ENCODE data around the gene MDN1.
"Not testable (repeated sequence)": the region's sequence is repeated elsewhere in the genome, so short reads cannot be mapped to it uniquely, and the experiment has no call there.

Gene MDN1, protein sequence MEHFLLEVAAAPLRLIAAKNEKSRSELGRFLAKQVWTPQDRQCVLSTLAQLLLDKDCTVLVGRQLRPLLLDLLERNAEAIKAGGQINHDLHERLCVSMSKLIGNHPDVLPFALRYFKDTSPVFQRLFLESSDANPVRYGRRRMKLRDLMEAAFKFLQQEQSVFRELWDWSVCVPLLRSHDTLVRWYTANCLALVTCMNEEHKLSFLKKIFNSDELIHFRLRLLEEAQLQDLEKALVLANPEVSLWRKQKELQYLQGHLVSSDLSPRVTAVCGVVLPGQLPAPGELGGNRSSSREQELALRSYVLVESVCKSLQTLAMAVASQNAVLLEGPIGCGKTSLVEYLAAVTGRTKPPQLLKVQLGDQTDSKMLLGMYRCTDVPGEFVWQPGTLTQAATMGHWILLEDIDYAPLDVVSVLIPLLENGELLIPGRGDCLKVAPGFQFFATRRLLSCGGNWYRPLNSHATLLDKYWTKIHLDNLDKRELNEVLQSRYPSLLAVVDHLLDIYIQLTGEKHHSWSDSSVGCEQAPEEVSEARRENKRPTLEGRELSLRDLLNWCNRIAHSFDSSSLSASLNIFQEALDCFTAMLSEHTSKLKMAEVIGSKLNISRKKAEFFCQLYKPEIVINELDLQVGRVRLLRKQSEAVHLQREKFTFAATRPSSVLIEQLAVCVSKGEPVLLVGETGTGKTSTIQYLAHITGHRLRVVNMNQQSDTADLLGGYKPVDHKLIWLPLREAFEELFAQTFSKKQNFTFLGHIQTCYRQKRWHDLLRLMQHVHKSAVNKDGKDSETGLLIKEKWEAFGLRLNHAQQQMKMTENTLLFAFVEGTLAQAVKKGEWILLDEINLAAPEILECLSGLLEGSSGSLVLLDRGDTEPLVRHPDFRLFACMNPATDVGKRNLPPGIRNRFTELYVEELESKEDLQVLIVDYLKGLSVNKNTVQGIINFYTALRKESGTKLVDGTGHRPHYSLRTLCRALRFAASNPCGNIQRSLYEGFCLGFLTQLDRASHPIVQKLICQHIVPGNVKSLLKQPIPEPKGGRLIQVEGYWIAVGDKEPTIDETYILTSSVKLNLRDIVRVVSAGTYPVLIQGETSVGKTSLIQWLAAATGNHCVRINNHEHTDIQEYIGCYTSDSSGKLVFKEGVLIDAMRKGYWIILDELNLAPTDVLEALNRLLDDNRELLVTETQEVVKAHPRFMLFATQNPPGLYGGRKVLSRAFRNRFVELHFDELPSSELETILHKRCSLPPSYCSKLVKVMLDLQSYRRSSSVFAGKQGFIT (N-terminal part only)

DNA sequence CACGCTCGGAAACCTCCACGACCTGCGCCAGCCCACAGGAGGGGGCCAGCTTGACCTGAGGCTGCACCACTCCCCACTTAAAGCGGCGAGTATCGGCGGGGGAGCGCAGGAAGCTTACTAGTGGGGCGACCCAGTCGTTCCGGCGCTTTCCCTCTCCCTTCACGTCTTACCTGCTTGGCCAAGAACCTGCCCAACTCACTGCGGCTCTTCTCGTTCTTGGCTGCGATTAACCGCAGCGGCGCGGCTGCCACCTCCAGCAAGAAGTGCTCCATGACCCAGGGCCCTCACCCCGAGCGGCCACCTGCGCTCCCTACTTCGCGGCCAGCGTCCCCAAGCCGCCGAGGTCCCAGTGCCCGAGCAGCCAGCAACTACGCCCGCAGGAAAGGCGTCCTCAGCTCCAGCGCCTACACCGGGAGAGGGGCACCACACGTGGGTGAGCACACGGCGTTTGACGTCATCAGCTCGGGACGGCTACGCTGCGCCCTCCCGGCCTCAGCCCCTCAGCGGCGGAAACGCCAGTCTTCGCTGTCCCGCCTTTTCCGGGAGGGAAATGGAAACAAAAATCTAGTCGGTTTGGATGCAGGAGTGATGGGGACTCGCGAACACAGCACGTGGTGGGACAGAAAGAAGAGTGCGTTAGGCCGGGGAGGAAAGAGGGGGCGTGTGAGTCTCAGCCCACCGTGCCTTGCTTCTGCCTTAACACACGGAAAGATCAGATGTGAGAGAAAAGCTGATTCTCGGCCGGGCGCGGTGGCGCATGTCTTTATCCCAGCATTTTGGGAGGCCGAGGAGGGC is at the start of gene MDN1:
MDN1 (minus strand) TSS at position 459 of the 795 bp plus-strand sequence; CDS start at position 272, 187 bp downstream.
- peak; percentile 41 to 94 (median 83) for DNase-seq

DNA sequence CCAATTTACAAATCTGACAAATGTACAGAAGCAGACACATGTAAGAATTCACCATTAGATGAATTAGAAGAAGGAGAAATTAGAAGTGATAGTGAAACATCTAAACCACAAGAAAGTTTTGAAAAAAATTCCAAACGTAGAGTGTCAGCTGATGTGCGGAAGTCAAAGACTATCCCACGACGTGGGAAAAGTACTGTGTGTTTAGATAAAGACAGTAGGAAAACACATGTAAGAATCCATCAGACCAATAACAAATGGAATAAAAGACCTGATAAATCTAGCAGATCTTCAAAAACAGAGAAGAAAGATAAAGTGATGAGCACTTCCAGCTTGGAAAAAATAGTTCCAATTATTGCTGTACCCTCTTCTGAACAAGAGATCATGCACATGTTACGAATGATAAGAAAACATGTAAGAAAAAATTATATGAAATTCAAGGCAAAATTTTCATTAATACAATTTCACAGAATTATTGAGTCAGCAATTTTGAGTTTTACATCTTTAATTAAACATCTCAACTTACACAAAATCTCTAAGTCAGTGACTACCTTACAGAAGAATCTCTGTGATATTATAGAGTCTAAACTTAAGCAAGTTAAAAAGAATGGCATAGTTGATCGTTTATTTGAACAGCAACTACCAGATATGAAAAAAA is 46.6 kb upstream of the MDN1 start:
- DNase-seq: no peak

DNA sequence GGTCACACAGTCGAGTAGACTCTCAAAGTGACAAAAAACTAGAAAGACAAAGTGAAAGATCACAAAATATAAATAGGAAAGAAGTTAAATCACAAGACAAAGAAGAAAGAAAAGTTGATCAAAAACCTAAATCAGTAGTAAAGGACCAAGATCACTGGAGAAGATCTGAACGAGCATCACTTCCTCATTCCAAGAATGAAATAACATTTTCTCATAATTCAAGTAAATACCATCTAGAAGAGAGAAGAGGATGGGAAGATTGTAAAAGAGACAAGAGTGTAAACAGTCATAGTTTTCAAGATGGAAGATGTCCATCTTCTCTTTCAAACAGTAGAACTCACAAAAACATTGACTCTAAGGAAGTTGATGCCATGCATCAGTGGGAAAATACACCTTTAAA is 43.1 kb upstream of the MDN1 start:
- DNase-seq: no peak

DNA sequence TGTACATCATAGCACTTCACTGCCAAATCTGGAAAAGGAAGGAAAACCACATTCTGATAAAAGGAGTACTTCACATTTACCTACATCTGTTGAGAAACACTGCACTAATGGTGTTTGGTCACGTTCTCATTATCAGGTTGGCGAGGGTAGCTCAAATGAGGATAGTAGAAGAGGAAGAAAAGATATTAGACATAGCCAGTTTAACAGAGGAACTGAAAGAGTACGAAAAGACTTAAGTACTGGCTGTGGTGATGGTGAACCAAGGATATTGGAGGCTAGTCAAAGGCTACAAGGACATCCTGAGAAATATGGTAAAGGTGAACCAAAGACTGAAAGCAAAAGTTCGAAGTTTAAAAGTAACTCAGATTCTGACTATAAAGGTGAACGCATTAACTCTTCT is 42.7 kb upstream of the MDN1 start:
- DNase-seq: no peak

DNA sequence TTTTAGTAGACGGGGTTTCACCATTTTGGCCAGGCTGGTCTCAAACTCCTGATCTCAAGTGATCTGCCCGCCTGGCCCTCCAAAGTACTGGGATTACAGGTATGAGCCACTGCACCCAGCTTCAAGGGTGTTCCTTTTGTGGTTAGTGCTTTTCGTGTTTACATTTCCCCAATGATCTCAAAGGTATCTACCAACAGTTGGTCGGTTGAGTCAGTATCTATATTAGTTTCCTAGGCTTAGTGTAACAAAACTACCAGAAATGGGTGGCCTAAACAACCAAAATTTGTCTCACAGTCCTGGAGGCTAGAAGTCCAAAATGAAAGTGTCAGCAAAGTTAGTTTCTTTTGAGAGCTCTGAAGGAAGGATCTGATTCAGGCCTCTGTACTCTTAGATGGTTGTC is 40.1 kb upstream of the MDN1 start:
- no peak for DNase-seq

DNA sequence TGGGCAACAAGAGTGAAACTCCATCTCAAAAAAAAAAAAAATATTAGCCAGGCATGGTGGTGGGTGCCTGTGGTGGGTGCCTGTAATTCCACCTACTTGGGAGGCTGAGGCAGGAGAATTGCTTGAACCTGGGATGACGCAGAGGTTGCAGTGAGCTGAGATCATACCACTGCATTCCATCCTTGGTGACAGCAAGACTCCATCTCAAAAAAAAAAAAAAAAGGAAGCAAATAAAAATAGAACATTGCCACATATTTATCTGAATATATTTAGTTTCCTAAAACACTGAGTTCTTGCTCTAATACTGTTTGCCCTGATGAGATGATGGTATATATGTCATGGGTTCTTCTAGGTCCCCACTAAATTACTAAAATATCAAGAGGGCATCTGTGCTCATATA is 38.4 kb upstream of the MDN1 start:
- DNase-seq: no peak

DNA sequence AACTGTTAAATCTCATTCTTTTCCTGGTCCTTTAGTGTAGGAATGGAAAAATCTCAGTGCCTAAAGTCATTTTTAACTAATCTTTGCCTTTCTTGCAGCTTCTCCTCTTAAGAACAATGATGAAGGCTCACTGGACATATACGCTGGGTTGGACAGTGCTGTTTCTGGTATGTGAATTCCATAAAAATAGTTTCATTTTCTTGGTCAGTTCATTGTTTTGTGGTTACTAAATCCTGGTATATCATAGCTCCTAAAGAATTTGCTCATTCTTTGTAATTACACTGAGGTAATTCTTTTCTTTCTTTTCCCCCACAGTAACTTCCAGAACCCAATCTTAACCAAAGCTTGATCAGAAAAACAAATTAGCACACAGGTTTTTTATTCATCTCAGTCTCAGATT is 33.5 kb upstream of the MDN1 start:
- DNase-seq: no peak

DNA sequence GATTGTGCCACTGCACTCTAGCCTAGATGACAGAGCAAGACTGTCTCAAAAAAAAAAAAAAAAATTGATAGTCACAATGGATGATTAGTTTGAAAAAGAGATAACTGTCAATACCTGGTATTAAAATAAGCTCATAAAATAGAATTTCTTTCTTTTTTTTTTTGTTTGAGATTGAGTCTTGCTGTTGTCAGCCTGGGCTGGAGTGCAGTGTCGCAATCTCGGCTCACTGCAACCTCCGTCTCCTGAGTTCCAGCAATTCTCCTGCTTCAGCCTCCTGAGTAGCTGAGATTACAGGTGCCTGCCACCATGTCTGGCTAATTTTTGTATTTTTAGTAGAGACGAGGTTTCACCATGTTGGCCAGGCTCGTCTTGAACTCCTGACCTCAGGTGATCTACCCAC is 27.9 kb upstream of the MDN1 start:
- DNase-seq: not testable (repeated sequence)

DNA sequence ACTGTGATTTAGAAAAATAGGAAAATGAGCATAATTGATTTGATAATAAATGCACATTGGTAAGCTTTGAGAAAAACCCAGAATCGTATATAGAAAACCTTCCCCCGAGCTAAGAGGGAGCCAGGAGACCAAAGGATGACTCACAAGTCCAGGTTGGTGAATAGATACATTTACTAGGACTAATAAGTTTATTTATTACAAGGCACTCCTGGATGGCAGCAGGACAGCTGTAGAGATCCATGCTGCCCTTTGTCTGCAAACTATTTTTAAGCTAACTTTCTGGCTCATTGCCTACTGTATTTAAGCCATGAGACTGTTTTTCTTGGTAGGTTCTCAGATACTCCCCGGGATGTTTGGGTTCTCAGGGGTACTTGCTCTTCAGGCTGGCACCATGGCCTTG is 23.5 kb upstream of the MDN1 start:
- DNase-seq: no peak

DNA sequence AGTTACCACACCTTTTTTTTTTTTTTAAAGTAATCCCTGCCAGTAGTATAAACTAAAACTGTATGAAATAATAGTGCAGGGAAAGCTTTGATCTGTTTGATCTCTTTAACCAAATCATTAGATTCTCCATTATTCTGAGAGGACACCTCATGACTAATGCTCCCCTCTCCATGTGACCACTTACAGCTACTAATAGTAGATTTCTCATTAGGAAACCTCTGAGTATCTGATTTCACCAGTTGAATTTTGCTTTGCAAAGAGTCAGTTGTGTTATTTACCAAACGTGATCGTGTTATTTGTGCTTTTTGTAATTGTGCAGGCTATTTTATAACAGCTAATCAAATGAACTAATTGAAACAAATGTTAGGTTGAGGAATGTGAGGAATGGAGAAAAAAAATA is 22.6 kb upstream of the MDN1 start:
- no peak for DNase-seq

DNA sequence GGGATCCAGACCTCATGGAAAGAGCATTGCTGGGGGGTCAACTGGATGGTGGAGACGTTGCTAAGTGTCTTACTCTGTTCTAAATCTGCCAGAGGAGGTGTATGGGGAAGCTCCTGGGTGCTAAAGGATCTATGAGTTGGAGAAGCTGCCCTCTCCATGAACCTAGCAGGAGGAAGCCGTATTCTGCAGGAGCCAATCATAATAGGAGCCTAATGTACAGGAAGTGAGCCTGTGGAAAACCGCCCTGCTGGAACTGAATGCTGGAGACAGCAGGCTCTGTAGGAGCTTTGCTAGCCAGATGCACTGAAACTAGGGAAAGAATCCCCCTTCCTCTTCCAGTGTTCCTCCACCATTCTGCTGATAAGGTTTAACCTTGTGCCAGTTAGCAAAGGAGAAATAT is 20.9 kb upstream of the MDN1 start:
- DNase-seq: no peak

DNA sequence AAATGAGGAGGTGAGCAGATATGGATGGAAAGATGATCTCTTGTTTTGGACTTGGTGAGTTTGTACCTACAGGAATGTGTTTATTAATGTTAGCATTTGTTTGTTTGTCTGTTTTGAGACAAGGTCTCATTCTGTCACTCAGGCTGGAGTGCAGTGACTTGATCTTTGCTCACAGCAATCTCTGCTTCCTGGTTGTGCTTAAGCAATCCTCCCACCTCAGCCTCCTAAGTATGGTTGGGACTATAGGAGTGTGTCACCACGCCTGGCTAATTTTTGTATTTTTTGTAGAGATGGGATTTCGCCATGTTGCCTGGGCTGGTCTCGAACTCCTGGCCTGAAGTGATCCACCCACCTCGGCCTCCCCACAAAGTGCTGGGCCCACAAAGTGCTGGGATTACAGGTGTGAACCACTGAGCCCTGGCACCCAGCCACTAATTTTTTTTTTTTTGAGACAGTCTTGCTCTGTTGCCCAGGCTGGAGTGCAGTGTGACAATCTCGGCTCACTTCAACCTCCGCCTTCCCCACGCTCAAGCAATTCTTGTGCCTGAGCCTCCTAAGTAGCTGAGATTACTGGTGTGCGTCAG is 17.1 kb upstream of the MDN1 start:
- DNase-seq: no peak

DNA sequence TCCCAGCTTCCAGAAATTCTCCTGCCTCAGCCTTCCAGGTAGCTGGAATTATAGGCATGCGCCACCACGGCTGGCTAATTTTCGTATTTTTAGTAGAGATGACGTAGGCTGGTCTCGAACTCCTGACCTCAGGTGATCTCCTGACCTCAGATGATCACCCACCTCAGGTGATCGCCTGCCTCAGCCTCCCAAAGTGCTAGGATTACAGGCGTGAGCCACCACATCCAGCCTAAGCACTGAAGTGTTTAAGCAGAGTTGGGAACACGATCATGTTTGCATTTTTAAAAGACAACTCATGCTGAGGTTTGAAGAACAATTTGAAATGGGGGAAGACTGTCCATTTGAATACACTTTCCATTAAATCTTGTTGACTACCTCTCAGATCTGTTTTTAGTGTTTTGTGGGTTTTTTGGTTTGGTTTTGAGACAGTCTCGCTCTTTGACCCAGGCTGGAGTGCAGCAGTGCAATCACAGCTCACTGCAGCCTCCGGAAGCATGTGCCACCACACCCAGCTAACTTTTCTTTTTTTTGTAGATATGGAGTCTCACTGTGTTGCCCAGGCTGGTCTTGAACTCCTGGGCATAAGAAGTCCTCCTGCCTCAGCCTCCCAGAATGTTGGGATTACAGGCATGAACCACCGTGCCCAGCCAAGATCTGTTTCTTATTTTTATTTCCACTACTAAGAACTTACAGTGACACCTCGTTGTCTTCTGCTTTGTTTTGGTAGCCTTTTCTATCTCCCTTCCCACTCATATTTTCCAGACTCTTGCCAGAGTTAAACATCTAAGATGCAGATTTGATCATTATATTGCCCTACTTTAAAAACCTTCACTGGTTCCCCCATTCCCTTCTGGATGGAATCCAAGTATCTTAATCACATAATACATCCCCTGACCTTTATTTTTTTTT is 15.5 kb upstream of the MDN1 start:
- no peak for DNase-seq

DNA sequence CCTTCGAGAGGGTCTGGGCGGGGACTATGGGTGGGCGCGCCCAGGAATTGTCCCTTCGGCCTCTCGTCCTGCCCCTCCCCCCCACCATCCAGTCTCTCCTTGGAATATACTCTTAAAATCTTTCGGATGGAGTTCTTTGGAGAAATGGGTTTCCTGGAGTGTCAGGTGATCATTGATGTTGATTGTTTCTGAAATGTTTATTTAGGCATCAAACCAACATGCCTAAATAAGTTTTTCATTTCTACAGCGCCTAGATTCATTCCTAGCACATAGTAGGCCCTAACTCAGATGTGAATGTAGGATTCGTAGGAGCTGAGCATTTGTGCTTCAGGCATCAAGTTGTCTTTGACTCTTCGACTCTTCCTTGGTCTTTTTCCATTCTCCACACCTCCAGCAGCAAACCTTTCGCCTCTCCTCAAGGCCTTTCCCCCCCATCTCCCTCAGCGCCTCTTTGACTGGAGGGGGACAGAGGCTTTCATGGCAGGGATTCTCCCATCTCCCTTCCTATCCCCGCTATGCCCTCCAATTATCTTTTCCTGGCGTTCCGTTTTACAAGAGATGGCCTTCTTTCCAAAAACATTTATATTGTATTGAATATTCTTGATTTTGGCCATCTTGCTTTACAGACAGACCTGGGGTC is 10.7 kb upstream of the MDN1 start:
- peak in 1 of 58 donors; percentile 44 for DNase-seq

DNA sequence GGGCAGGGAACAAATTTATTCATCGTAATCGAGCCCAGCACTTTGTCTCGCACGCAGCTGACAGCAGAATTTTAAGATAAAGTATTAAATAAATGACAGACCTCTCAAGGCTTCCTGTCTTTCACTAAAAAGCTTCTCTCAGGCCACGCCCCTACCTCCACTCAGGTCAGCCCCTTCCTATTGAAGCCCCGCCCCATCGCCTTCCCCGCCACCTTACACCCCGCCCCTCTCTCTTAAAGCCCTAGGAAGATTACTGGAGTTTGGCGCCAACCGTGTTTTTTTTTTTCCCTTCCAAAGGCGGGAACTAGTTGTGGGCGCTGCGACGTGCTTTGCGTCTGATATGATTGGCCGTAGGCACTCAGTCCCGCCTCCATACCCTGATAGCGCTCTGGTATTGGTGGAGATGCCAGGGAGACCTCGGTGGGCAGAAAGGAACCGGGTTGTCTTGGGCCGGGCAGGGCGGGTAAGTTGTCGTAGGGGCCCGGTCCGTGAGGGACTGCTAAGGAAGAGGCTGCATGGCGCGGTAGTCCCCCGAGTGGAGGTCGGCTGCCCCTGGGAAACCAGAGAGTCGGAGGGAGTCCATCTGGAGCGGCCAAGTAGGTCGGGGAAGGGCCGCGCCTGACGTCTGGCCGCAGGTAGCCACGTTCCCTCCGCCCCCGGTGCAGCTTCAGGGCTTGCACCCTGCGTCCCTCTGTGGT is 10.0 kb upstream of the MDN1 start, which contains the start of gene CASP8AP2:
CASP8AP2 (plus strand) TSS at position 409 of the 698 bp plus-strand sequence.
- DNase-seq: peak; percentile 48 to 97 (median 88)

DNA sequence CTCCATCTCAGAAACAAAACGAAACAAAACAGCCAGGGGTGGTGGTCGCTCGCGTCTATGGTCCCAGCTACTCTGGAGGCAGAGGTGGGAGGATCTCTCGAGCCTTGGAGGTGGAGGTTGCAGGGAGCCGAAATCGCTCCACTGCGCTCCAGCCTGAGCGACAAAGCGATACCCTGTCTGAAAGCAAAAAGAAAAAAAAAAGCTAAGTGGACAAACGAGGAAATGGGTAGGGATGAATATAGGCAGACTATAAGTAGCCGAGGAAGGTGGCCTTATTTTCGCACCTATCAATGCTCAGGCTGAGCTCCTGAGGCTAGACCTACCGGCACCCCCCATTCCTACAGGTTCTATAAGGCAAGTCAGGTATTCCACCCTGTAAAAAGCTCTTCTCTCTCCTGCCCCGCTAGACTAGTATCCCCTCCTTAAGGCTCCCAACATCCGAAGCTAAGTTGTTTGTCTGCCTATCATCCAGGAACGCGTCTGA is 9.4 kb upstream of the MDN1 start:
- peak in 4 of 58 donors; percentile 28 to 47 (median 36) for DNase-seq

DNA sequence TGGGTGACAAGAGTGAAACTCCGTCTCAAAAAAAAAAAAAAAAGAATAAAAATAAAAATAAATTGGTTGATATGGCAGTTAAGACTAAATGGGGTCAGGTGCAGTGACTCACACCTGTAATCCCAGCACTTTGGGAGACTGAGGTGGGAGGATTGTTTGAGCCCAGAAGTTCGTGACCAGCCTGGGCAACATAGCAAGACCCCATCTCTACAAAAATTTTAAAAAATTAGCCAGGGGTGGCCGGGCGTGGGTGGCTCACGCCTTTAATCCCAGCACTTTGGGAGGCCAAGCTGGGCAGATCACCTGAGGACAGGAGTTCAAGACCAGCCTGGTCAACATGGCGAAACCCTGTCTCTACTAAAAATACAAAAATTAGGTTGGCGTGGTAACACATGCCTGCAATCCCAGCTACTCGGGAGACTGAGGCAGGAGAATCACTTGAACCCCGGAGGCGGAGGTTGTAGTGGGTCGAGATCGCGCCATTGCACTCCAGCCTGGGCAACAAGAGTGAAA is 8.9 kb upstream of the MDN1 start:
- DNase-seq: not testable (repeated sequence)

Measured in anterior cingulate cortex (tissue), 58 donors.